ENCODE data around the gene TDRD7. TPM values are rescaled to one million over a fixed set of nuclear protein-coding genes. Genes with fewer than 3 reads are reported as not detected.

TDRD7 gene
- total and polyA plus RNA-seq, 2 of the 8 experiments (the other 6 are each of a cell fraction or from before 2014, with no cell fraction given): 1.2 to 2.3 TPM

- H3K23ac ChIP-seq (ENCODE audit: insufficient read length): no peak overlapping the region
- H3K9me3 ChIP-seq (ENCODE audit: insufficient read depth in 2 of 2, low read depth in 1 of 2, low read length in 1 of 2): peaks cover 0 to 2% of the 10 kb centered on the region in 2 experiments; a peak in 1 of 4 replicates
- TF ChIP-seq JUN (IDR thresholded peaks at IDR 0.05; ENCODE audit: low read depth, low read length) (no peak), POLR2AphosphoS5 (IDR thresholded peaks at IDR 0.05; ENCODE audit: low read depth, low read length) (no peak), YY1 (IDR thresholded peaks at IDR 0.05; ENCODE audit: low read depth, low read length) (no peak), RFX5 (IDR thresholded peaks at IDR 0.05; ENCODE audit: borderline replicate concordance, low read depth, low read length) (no peak), PHF8 (conservative IDR thresholded peaks at IDR 0.05; ENCODE audit: low read depth, low read length) (no peak), BCL11A (IDR thresholded peaks at IDR 0.05; ENCODE audit: low read depth in 2 of 2, low read length in 2 of 2) (no peak), ATF3 (IDR thresholded peaks at IDR 0.05; ENCODE audit: insufficient read depth, low read depth, low read length) (no peak), GTF2F1 (IDR thresholded peaks at IDR 0.05; ENCODE audit: borderline replicate concordance, low read depth, low read length) (no peak), EP300 (IDR thresholded peaks at IDR 0.05; ENCODE audit: borderline replicate concordance in 1 of 2, low read depth in 2 of 2, low read length in 2 of 2) (no peak), ASH2L (IDR thresholded peaks at IDR 0.05; ENCODE audit: low read length) (no peak), TAF7 (optimal IDR thresholded peaks at IDR 0.05; ENCODE audit: borderline replicate concordance, low read depth, low read length) (no peak), GABPA (IDR thresholded peaks at IDR 0.05; ENCODE audit: borderline replicate concordance, insufficient read depth, low read length) (no peak)
- H2BK120ac ChIP-seq (replicated peaks; ENCODE audit: low read depth, low read length): no peak overlapping the region
- H3K14ac ChIP-seq (ENCODE audit: insufficient read length): no peak overlapping the region
- H3K23me2 ChIP-seq (ENCODE audit: low read depth, low read length): no peaks in the 10 kb centered on the region
- ChIA-PET CTCF (ENCODE audit: partially characterized antibody) (interaction anchor here (1.0 to 1.3 kb wide), 4 partner anchors 10 to 79 kb away, joined by 3 to 4 read pairs (median 3); no protein-coding TSS in a partner anchor), POLR2A (ENCODE audit: partially characterized antibody) (interaction anchor here (1.4 kb wide), 1 partner anchor 14 kb away, joined by 3 read pairs; no protein-coding TSS in a partner anchor)
- no peak for FAIRE-seq
- peaks cover 0 to 19% (median 9%) of the 10 kb centered on the region in 4 experiments; a peak in 6 of 7 replicates for H3K4me1 ChIP-seq (replicated peaks in 1 of 4; ENCODE audit: control insufficient read depth in 3 of 4, insufficient read depth in 4 of 4, low read length in 3 of 4)
- H3K4ac ChIP-seq (replicated peaks; ENCODE audit: insufficient read length, low read depth, low read length): no peak overlapping the region
- no peak overlapping the region for H2BK15ac ChIP-seq (ENCODE audit: low read length)
- no peaks in the 10 kb centered on the region for H4K20me1 ChIP-seq (replicated peaks in 1 of 2; ENCODE audit: control insufficient read depth in 1 of 2, insufficient read depth in 2 of 2, low read length in 2 of 2)
- H2AK5ac ChIP-seq (ENCODE audit: low read depth, low read length): no peak overlapping the region
- H3K36me3 ChIP-seq (ENCODE audit: control insufficient read depth in 2 of 4, insufficient read depth in 4 of 4, low read length in 3 of 4): no peaks in the 10 kb centered on the region
- no peak overlapping the region for H4K91ac ChIP-seq (replicated peaks; ENCODE audit: insufficient read length, low read length)
- H3K27me3 ChIP-seq (replicated peaks in 1 of 4; ENCODE audit: control insufficient read depth in 3 of 4, extremely low read depth in 1 of 4, insufficient read depth in 3 of 4, low read length in 3 of 4): no peaks in the 10 kb centered on the region; a peak in 1 of 7 replicates
- H2BK12ac ChIP-seq (ENCODE audit: low read depth, low read length): no peak overlapping the region
- no peak overlapping the region for H3K4me2 ChIP-seq (ENCODE audit: insufficient read depth in 1 of 2, low read depth in 2 of 2, low read length in 2 of 2)
- no peak overlapping the region for H2BK5ac ChIP-seq (ENCODE audit: low read depth, low read length)
- H4K5ac ChIP-seq (ENCODE audit: insufficient read length, low read depth, low read length): no peak overlapping the region
- no peak overlapping the region for H4K8ac ChIP-seq (ENCODE audit: extremely low read depth, insufficient read depth, low read length)
- H3K79me1 ChIP-seq (ENCODE audit: low read depth, low read length): no peaks in the 10 kb centered on the region
- no peak overlapping the region for H3K56ac ChIP-seq (replicated peaks; ENCODE audit: insufficient read length, low read depth, low read length)
- H3K27ac ChIP-seq (ENCODE audit: low read depth, low read length): no peak overlapping the region
- no peak overlapping the region for H3K9ac ChIP-seq (replicated peaks in 1 of 4; ENCODE audit: extremely low read depth in 1 of 4, low read depth in 3 of 4, low read length in 3 of 4)
- no peaks in the 10 kb centered on the region for H3K79me2 ChIP-seq (ENCODE audit: control insufficient read depth in 1 of 2, insufficient read depth in 2 of 2, low read length in 2 of 2)
- no peak for DNase-seq (ENCODE audit: low read depth in 1 of 2, low spot score in 2 of 2)
- WGBS, 2 experiments (ENCODE audit: extremely low coverage in 1 of 2, insufficient coverage in 1 of 2, insufficient read length in 1 of 2, insufficient replicate concordance in 2 of 2, low coverage in 1 of 2, low lambda C conversion rate in 2 of 2, missing lambda C conversion rate in 1 of 2): 88% methylated on average over 10 of the region's 10 CpGs; no CpG with 5 or more reads in 1 of the 2 experiments
- no peak overlapping the region for H3K4me3 ChIP-seq (ENCODE audit: extremely low read depth in 1 of 4, insufficient read depth in 2 of 4, low read depth in 3 of 4, low read length in 4 of 4)
- H2BK20ac ChIP-seq (ENCODE audit: low read length): no peak overlapping the region
- H2AFZ ChIP-seq (ENCODE audit: low read length): no peak overlapping the region
- no peak overlapping the region for H3K18ac ChIP-seq (ENCODE audit: extremely low read depth, low read length)
Observed at GRCh38 chr9:97390791-97391406, 21.0 kb upstream of the TDRD7 start.

Measured in H1 (cell line).